ENCODE data around the gene VGLL1.

The VGLL1 gene, protein sequence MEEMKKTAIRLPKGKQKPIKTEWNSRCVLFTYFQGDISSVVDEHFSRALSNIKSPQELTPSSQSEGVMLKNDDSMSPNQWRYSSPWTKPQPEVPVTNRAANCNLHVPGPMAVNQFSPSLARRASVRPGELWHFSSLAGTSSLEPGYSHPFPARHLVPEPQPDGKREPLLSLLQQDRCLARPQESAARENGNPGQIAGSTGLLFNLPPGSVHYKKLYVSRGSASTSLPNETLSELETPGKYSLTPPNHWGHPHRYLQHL

DNA sequence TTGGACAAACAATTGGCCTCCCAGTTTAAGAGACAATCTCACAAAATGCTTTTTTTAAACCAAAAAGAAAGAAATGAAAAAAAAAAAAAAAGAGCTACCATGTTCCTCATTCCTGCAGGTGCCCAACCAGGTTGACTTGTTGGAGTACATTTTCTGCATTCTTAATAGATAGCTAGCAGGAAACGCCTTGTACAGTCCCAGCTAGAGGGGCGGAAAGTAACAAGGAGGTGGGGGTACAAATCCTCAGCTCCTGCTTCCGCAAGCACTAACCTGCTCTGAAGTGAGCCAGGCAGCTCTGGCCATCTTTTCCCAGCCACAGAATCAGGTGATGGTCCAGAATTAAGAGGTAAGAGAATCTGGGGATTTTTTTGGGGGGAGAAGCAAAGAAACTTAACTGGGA is at the start of gene VGLL1:
Gene VGLL1, plus strand, starts transcription at position 265 of the 400 bp plus-strand sequence. CDS start 3,806 bp downstream, outside the sequence.
- Histone ChIP-seq H3K36me3 (ENCODE audit: insufficient read depth, low read length) (no peaks in the 10 kb centered on the region), H3K9me3 (ENCODE audit: low read depth, low read length) (no peaks in the 10 kb centered on the region), H3K27ac (no peak within 1 kb of the TSS), H3K9ac (ENCODE audit: insufficient read length) (no peak within 1 kb of the TSS), H3K4me3 (no peak within 1 kb of the TSS)
- no peak for DNase-seq (ENCODE audit: low read depth, low spot score)
- TF ChIP-seq EZH2 (IDR thresholded peaks at IDR 0.05) (no peak), FOXP2 (optimal IDR thresholded peaks at IDR 0.05; ENCODE audit: control extremely low read depth, extremely low read length, insufficient read depth) (no peak), POLR2AphosphoS5 (IDR thresholded peaks at IDR 0.05; ENCODE audit: borderline replicate concordance, low read depth, low read length) (no peak)

DNA sequence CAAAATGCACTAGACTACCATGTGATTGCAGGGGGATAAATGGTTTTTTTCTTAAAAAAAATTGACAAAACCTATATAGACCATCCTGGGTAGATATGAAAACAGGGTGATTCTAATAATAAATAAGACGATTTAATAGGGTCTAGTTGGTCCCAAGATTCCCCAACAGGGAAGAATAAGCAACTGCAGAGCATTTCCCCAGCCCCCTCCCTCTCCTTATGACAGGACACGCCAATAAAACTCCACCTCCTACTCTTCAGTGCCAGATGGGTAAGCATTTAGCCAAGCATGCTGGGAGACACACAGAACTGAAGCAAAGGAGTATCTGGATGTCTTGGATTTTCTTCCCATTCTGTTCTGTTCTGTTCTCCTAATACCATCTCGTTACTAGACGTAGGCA is 44.4 kb upstream of the VGLL1 start, which contains the start of gene BRS3:
Gene BRS3, plus strand, starts transcription at position 301 of the 400 bp plus-strand sequence. CDS start 168 bp downstream, outside the sequence.
- Histone ChIP-seq H3K9ac (ENCODE audit: insufficient read length) (no peak within 1 kb of the TSS), H3K36me3 (ENCODE audit: insufficient read depth, low read length) (no peaks in the 10 kb centered on the region), H3K9me3 (ENCODE audit: low read depth, low read length) (no peaks in the 10 kb centered on the region), H3K4me3 (no peak within 1 kb of the TSS), H3K27ac (no peak within 1 kb of the TSS)
- TF ChIP-seq EZH2 (IDR thresholded peaks at IDR 0.05): no peak
- no peak for DNase-seq (ENCODE audit: low read depth, low spot score)

DNA sequence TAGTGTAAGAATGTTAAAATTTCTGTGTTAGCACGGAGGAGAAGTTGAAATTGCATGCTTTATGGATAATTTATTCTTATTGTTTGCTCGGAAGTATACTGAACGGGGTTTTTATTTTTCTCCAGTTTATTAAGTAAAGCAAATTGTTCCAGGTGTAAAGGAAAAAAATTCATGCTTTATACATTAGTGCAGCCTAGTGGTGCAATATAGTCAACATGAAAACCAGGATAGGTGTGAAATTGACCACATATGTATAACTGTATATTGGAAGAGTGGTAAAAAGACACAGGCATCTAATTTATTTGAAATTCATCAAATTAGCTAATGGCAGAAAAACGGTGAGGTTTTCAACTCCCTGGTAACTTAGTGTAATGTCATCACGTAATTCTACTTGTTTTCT is 43.3 kb upstream of the VGLL1 start:
- TF ChIP-seq POLR2AphosphoS5 (IDR thresholded peaks at IDR 0.05; ENCODE audit: borderline replicate concordance, low read depth, low read length) (no peak), FOXP2 (optimal IDR thresholded peaks at IDR 0.05; ENCODE audit: control extremely low read depth, extremely low read length, insufficient read depth) (no peak), EZH2 (IDR thresholded peaks at IDR 0.05) (no peak)
- H3K9me3 ChIP-seq (ENCODE audit: low read depth, low read length): no peaks in the 10 kb centered on the region
- no peak overlapping the region for H3K27ac ChIP-seq
- no peak overlapping the region for H3K4me3 ChIP-seq
- no peak overlapping the region for H3K9ac ChIP-seq (ENCODE audit: insufficient read length)
- DNase-seq (ENCODE audit: low read depth, low spot score): no peak
- H3K36me3 ChIP-seq (ENCODE audit: insufficient read depth, low read length): no peaks in the 10 kb centered on the region

DNA sequence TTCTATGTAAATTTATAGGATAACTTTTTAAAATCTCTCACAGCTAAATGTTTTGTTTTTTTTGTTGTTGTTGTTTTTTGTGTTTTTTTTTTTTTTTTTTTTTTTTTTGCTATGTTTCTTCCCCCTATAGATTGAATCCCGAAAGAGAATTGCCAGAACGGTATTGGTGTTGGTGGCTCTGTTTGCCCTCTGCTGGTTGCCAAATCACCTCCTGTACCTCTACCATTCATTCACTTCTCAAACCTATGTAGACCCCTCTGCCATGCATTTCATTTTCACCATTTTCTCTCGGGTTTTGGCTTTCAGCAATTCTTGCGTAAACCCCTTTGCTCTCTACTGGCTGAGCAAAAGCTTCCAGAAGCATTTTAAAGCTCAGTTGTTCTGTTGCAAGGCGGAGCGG is 40.2 kb upstream of the VGLL1 start:
- no peaks in the 10 kb centered on the region for H3K36me3 ChIP-seq (ENCODE audit: insufficient read depth, low read length)
- H3K4me3 ChIP-seq: no peak overlapping the region
- TF ChIP-seq POLR2AphosphoS5 (IDR thresholded peaks at IDR 0.05; ENCODE audit: borderline replicate concordance, low read depth, low read length) (no peak), EZH2 (IDR thresholded peaks at IDR 0.05) (no peak), FOXP2 (optimal IDR thresholded peaks at IDR 0.05; ENCODE audit: control extremely low read depth, extremely low read length, insufficient read depth) (no peak)
- no peak overlapping the region for H3K9ac ChIP-seq (ENCODE audit: insufficient read length)
- no peak for DNase-seq (ENCODE audit: low read depth, low spot score)
- no peak overlapping the region for H3K27ac ChIP-seq
- no peaks in the 10 kb centered on the region for H3K9me3 ChIP-seq (ENCODE audit: low read depth, low read length)

DNA sequence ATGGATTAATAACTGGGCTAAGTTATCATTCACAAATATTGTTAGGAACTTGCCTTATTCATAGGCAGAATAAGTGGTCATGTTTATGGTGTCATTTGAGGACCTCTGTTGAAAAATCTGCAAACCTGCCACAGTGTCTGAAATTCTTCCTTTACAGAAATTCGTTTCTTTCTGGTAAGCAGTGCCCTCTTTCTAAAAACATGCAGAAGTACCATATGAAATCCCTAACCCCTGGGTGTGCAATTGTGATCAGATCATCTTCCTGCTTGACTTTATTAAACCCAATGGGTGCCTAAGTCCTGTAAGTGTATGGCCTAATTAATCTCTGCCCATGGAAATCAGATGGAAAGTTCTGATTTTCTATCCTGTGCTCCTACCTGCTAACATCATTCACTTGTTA is 39.0 kb upstream of the VGLL1 start:
- H3K36me3 ChIP-seq (ENCODE audit: insufficient read depth, low read length): no peaks in the 10 kb centered on the region
- no peaks in the 10 kb centered on the region for H3K9me3 ChIP-seq (ENCODE audit: low read depth, low read length)
- no peak for DNase-seq (ENCODE audit: low read depth, low spot score)
- H3K9ac ChIP-seq (ENCODE audit: insufficient read length): no peak overlapping the region
- H3K27ac ChIP-seq: no peak overlapping the region
- no peak for TF ChIP-seq POLR2AphosphoS5 (IDR thresholded peaks at IDR 0.05; ENCODE audit: borderline replicate concordance, low read depth, low read length)
- no peak for TF ChIP-seq FOXP2 (optimal IDR thresholded peaks at IDR 0.05; ENCODE audit: control extremely low read depth, extremely low read length, insufficient read depth)
- no peak for TF ChIP-seq EZH2 (IDR thresholded peaks at IDR 0.05)
- no peak overlapping the region for H3K4me3 ChIP-seq

DNA sequence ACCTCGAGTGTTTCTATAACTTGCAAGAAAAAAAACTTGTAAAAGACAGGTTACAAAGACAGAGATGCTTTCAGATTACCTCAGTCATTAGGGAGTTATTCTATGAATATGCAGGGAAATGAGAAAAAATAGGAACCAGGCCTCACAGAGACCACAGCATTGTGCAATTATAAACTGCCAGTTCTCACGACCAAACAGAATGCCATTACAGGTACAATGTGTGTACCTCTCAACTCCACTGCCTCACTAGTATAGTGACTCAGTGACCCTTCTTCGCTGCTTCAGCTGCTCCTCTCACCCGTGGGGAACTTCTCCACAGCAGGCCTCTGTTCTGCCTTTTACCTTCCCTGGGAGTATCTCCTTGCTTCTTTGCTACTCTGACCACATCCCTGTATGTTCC is 37.0 kb upstream of the VGLL1 start:
- no peak overlapping the region for H3K4me3 ChIP-seq
- no peak for TF ChIP-seq FOXP2 (optimal IDR thresholded peaks at IDR 0.05; ENCODE audit: control extremely low read depth, extremely low read length, insufficient read depth)
- TF ChIP-seq POLR2AphosphoS5 (IDR thresholded peaks at IDR 0.05; ENCODE audit: borderline replicate concordance, low read depth, low read length): no peak
- TF ChIP-seq EZH2 (IDR thresholded peaks at IDR 0.05): no peak
- no peak for DNase-seq (ENCODE audit: low read depth, low spot score)
- peaks cover 3% of the 10 kb centered on the region; the same call in 1 of the 2 replicates for H3K36me3 ChIP-seq (ENCODE audit: insufficient read depth, low read length)
- no peak overlapping the region for H3K27ac ChIP-seq
- H3K9me3 ChIP-seq (ENCODE audit: low read depth, low read length): no peaks in the 10 kb centered on the region
- no peak overlapping the region for H3K9ac ChIP-seq (ENCODE audit: insufficient read length)

DNA sequence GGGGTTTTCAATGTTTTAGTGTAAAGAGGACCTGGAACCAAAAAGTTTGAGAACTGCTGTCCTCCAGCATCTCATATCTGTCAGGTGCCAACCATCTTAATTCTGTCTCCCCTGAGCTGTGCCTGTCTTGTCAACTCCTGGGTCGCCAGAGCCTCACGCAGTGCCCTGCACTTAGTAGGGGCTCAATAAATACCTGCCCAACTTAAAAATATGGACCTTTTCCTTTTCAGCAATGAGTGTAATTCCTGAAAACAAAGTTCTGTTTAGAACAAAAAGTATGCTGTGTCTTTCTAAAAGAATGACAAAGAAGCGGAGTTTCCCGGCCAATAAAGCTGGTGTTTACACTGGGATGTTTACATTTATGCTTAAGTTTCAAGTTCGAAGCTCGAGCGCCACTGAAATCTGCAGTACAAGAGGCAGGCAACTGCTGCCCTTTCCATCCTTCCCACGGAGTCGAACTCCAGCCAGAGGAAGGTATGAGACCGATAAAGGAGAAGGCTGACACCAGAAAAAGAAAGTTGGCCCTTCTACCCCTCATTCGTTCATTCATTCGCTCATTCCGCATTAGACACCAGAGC is 35.7 kb upstream of the VGLL1 start:
- Histone ChIP-seq H3K27ac (peak overlapping the region; percentile 93), H3K4me3 (peak overlapping the region; percentile 80), H3K36me3 (ENCODE audit: insufficient read depth, low read length) (peaks cover 15% of the 10 kb centered on the region), H3K9me3 (ENCODE audit: low read depth, low read length) (no peaks in the 10 kb centered on the region), H3K9ac (ENCODE audit: insufficient read length) (peak overlapping the region; percentile 85)
- no peak for DNase-seq (ENCODE audit: low read depth, low spot score)
- TF ChIP-seq EZH2 (IDR thresholded peaks at IDR 0.05) (no peak), FOXP2 (optimal IDR thresholded peaks at IDR 0.05; ENCODE audit: control extremely low read depth, extremely low read length, insufficient read depth) (no peak), POLR2AphosphoS5 (IDR thresholded peaks at IDR 0.05; ENCODE audit: borderline replicate concordance, low read depth, low read length) (no peak)

DNA sequence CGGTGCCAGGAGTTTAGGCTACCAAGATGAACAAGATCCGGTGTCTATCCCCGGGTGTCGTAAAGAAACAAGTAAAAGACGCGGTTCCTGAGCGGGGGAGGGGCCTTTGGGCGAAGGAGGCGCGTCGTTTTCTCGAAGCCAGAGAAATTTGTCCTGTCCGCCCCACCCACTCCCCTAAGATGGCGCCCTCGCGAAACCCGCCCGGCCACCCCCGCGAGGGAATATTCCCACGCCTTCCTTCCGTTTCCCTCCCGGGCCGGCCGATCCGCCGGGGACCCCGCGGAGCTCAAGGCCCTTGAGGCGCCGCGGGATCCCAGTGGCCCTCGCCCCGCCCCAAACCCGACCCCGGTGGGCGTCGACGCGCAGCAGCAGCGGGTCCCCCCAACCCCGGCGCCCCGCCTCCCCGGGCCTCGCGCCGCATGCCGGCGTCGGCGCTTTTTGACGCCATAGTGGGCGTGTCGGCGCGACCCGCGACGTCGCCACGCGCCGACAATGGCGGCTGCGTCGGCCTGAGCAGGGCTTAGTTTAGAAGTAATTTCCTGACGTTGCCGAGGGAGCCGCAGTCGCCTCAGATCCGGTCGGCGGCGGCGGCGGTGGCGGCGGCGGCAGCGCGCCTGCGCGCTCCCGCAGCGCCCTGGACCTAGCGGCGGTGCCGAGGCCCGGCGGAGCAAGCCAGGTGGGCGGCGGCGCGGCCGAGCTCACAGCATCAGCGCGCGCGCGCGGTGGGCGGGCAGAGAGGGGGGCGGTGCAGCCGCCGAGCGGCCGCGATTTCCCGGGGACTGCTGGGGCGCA is 35.1 kb upstream of the VGLL1 start:
- peak overlapping the region; percentile 93 for H3K27ac ChIP-seq
- H3K36me3 ChIP-seq (ENCODE audit: insufficient read depth, low read length): peaks cover 22% of the 10 kb centered on the region

More for the DNA sequence above, 35.1 kb upstream of the VGLL1 start:
- peak overlapping the region; percentile 80 for H3K4me3 ChIP-seq
- TF ChIP-seq POLR2AphosphoS5 (IDR thresholded peaks at IDR 0.05; ENCODE audit: borderline replicate concordance, low read depth, low read length) (peak; percentile 73), EZH2 (IDR thresholded peaks at IDR 0.05) (no peak)
- H3K9me3 ChIP-seq (ENCODE audit: low read depth, low read length): no peaks in the 10 kb centered on the region
- peak; percentile 45 for DNase-seq (ENCODE audit: low read depth, low spot score)
- H3K9ac ChIP-seq (ENCODE audit: insufficient read length): peak overlapping the region; percentile 85
